ENCODE data around the gene DNAH17. TPM values are rescaled to one million over a fixed set of nuclear protein-coding genes. Genes with fewer than 3 reads are reported as not detected.

The DNAH17 gene
- total RNA-seq, 2 donors from 2014 or later: not detected

- 90% methylated on average over 17 of the region's 17 CpGs for WGBS, 2 donors
- Histone ChIP-seq H3K9me3 (no peaks in the 10 kb centered on the region), H3K36me3 (replicated peaks in 1 of 2; ENCODE audit: insufficient read depth in 1 of 2, low read depth in 2 of 2) (peaks cover 16 to 45% of the 10 kb centered on the region in 2 donors), H3K27ac (no peak overlapping the region), H3K4me3 (no peak overlapping the region), H3K4me1 (peaks cover 18% of the 10 kb centered on the region), H3K27me3 (no peaks in the 10 kb centered on the region)
- ATAC-seq (no peak), DNase-seq (no peak)
- intact Hi-C loops (cut with DNase I): no loop called here
- TF ChIP-seq CTCF (IDR thresholded peaks at IDR 0.05) (no peak), POLR2A (IDR thresholded peaks at IDR 0.05) (no peak)
Measured at GRCh38 chr17:78400581-78401240, 176.5 kb downstream of the DNAH17 start.

- Histone ChIP-seq H3K9me3 (no peaks in the 10 kb centered on the region), H3K4me1 (peaks cover 18% of the 10 kb centered on the region), H3K4me3 (no peak overlapping the region), H3K27me3 (no peaks in the 10 kb centered on the region), H3K27ac (no peak overlapping the region), H3K36me3 (replicated peaks in 1 of 2; ENCODE audit: insufficient read depth in 1 of 2, low read depth in 2 of 2) (peaks cover 16 to 45% of the 10 kb centered on the region in 2 donors)
- intact Hi-C loops (cut with DNase I): no loop called here
- no peak for TF ChIP-seq CTCF (IDR thresholded peaks at IDR 0.05)
- TF ChIP-seq POLR2A (IDR thresholded peaks at IDR 0.05): no peak
- DNase-seq (no peak), ATAC-seq (no peak)
- WGBS, 2 donors: 73 to 80% methylated on average over 5 to 6 of the region's 6 CpGs
Measured at GRCh38 chr17:78399693-78400144, 177.5 kb downstream of the DNAH17 start.

DNA sequence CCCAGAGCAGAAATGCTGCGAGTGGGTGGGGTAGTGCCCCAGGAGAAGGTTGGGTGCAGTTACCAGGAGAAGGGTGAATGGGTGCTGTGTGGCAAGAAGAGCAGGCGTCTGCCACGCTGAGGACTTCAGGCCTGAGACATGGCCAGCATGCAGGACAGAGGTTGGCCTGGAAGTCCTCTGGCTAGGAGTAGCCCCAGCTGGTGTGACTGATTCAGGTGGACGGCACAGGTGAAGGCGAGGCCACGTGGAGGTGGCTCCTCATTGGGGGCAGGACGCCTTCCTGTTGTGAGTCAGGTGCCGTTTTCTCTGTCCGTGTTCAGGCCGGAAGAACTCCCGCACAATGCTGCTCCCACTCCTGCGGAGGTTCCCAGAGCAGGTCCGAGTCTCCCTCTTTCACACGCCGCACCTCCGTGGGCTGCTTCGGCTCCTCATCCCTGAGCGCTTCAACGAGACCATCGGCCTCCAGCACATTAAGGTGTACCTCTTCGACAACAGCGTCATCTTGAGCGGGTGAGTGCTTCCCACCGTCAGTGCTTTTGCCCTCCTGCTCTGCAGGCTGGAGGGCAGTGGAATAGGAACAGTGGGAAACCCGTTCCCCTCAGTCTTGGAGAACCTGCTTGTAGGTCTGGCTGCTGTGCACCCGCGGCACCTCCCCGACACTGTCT lies 178.0 kb downstream of the DNAH17 start:
- WGBS, 2 donors: 83 to 91% methylated on average over 21 to 27 of the region's 28 CpGs
- no peak for ATAC-seq
- H3K27ac ChIP-seq: no peak overlapping the region
- no peaks in the 10 kb centered on the region for H3K9me3 ChIP-seq
- H3K36me3 ChIP-seq (replicated peaks in 1 of 2; ENCODE audit: insufficient read depth in 1 of 2, low read depth in 2 of 2): peaks cover 16 to 41% of the 10 kb centered on the region in 2 donors
- peaks cover 18% of the 10 kb centered on the region for H3K4me1 ChIP-seq
- no peak overlapping the region for H3K4me3 ChIP-seq
- intact Hi-C loops (cut with DNase I): no loop called here
- H3K27me3 ChIP-seq: no peaks in the 10 kb centered on the region
- DNase-seq: no peak
- TF ChIP-seq CTCF (IDR thresholded peaks at IDR 0.05): no peak
- no peak for TF ChIP-seq POLR2A (IDR thresholded peaks at IDR 0.05)

- no peak overlapping the region for H3K27ac ChIP-seq
- H3K4me1 ChIP-seq: peaks cover 18% of the 10 kb centered on the region
- TF ChIP-seq CTCF (IDR thresholded peaks at IDR 0.05) (no peak), POLR2A (IDR thresholded peaks at IDR 0.05) (no peak)
- no peaks in the 10 kb centered on the region for H3K27me3 ChIP-seq
- H3K9me3 ChIP-seq: no peaks in the 10 kb centered on the region
- ATAC-seq: no peak
- no peak overlapping the region for H3K4me3 ChIP-seq
- 91 to 94% methylated on average over 2 to 3 of the region's 3 CpGs for WGBS, 2 donors
- DNase-seq: no peak
- peaks cover 12 to 38% of the 10 kb centered on the region in 2 donors for H3K36me3 ChIP-seq (replicated peaks in 1 of 2; ENCODE audit: insufficient read depth in 1 of 2, low read depth in 2 of 2)
- intact Hi-C loops (cut with DNase I): no loop called here
Measured at GRCh38 chr17:78398390-78398789, 178.8 kb downstream of the DNAH17 start.
